AG09319 (cell line): ENCODE results near the gene DOK6.

Experiments used
- DNase-seq: peaks from one replicate; pipeline ENCODE4 v3.0.0-alpha.2; 2010; ENCODE audit warnings: low read depth; ENCODE audit errors: extremely low read depth
- TF ChIP-seq, protein P1 (sequence below): IDR thresholded peaks from 2 replicates; pipeline ENCODE4 v1.5.1; 2011; ENCODE audit warnings: low read depth, mild to moderate bottlenecking, inconsistent platforms, low read length, moderate library complexity

Gene DOK6

DNA sequence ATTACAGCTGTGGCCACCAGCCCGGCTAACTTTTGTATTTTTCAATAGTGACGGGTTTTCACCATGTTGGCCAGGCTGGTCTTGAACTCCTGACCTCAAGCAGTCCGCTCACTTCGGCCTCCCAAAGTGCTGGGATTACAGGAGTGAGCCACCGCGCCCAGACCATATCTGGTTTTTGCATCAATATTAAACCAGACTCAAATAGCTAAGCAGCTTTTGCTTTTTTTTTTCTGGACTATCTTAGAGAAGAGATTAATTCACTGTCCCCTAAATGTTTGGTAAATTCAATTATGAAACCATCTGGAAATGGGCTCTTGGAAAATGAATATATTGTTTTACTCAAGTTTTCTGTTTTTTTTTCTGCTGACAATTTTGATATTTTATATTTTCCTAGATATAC lies 183.7 kb downstream of the DOK6 start:
- no peak for DNase-seq
- TF ChIP-seq, protein P1, sequence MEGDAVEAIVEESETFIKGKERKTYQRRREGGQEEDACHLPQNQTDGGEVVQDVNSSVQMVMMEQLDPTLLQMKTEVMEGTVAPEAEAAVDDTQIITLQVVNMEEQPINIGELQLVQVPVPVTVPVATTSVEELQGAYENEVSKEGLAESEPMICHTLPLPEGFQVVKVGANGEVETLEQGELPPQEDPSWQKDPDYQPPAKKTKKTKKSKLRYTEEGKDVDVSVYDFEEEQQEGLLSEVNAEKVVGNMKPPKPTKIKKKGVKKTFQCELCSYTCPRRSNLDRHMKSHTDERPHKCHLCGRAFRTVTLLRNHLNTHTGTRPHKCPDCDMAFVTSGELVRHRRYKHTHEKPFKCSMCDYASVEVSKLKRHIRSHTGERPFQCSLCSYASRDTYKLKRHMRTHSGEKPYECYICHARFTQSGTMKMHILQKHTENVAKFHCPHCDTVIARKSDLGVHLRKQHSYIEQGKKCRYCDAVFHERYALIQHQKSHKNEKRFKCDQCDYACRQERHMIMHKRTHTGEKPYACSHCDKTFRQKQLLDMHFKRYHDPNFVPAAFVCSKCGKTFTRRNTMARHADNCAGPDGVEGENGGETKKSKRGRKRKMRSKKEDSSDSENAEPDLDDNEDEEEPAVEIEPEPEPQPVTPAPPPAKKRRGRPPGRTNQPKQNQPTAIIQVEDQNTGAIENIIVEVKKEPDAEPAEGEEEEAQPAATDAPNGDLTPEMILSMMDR = no peak

DNA sequence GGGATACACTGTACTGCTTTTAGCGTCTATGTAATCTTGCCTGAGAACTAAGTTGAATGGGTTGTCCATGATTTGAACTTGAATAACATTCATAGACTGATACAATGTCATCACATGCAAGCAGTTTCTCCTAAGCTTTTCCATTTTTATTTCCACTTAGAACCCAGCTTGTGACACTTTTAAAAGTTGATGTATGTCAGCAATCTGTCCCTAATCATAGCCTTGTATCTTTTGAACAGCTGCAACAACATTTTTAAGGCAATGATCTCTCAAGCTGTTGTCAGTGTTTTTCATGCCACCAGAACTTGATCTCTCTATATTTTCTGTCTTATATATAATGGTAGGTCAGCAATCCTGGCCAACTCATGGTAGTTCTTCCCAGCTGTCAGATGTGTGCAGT lies 185.0 kb downstream of the DOK6 start:
- no peak for DNase-seq
- TF ChIP-seq, protein P1 = no peak

GRCh38 chr18:69586537-69586936 lies 185.8 kb downstream of the DOK6 start:
- no peak for DNase-seq
- TF ChIP-seq, protein P1 = no peak

DNA sequence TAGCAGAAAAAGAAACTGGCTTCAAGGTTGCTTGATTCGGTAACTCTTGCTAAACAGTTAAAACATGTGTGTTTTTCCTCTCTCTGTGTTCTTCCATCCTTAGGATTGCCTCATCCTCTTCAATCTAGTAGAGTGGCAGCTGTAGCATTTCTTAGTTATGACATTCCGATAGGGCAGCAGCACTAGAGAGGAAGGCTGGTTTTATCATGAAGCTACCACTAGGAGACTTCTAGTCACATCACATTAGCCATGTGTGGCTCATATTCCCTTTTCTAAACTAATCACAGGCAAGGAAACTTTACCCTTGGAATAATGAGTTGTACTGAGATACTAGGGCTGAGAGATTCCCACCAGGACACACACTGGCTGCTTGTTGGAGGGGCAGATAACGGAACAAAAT lies 187.6 kb downstream of the DOK6 start:
- TF ChIP-seq, protein P1 = no peak
- DNase-seq = no peak

DNA sequence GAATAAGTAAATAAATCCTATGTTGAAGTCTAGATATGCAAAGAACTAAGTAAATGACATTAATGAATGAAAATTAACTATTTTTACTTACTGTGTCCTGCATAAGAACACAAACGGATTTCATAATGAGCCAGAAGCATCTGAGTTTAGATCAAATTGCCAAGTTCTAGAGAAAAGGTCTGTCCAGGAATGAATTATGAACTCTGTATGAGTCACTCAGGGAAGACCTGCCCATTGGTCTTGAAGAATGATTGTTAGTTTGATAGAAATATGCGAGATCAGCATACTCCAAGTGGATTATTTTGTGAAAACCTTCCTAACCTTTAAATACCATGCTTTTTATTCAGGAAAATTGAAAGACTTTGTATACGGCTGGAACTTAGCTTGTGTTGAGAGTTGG lies 189.5 kb downstream of the DOK6 start:
- TF ChIP-seq, protein P1 = no peak
- DNase-seq = no peak

DNA sequence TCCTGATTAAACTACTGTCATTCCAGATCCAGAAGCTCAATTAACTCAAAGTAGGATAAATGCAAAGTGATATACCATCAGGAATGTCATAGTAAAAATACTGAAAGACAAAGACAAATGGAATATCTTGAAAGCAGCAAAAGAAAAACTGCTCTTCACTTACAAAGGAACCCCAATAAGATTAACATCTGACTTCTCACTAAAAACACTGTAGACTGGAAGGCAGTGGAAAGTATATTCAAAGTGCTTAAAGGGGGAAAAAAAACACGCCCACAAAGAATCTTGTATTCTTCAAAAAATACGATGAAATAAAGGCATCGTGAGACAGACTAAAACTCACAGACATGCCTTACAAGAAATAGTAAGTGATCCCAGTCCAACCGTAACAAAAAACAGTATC lies 195.7 kb downstream of the DOK6 start:
- TF ChIP-seq, protein P1 = no peak
- no peak for DNase-seq

- DNase-seq = no peak
- TF ChIP-seq, protein P1 = no peak
These were observed 196.9 kb downstream of the DOK6 start for GRCh38 chr18:69597561-69597960.

GRCh38 chr18:69599377-69599776 lies 198.7 kb downstream of the DOK6 start:
- no peak for DNase-seq
- TF ChIP-seq, protein P1 = no peak
